ENCODE data around the gene PSMG3.

The PSMG3 gene

DNA sequence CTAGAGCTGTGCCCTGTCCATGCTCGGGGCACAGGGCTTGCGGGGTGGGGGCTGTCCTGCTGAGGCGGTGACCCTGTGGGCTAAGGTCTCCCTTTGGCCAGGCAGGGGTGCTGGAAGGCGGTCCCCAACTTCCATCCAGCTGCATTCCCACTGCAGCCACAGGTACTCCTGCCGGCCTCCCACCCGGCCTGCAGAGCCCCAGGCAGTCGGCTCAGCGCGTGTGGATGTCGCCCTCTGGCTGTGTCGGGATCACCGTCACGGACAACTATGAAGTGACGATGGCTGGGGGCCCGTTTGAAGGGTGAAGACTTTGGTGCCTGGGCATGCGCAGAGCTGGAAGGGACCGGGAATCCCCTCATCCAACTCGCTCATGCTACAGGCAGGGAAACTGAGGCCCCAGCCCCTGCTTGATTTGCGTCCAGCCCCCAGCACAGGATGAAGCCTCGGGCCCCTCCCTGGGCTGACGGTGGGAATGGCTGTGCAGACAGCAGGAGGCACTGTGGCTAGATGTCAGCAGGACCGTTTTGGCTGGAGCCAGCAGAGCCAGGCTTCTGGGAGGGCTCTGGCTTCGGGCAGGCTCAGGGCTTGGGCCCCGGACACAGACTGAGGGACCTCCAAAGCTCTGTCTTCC is 11.5 kb downstream of the PSMG3 start:
- no peak for DNase-seq (ENCODE audit: low read depth in 3 of 3)

DNA sequence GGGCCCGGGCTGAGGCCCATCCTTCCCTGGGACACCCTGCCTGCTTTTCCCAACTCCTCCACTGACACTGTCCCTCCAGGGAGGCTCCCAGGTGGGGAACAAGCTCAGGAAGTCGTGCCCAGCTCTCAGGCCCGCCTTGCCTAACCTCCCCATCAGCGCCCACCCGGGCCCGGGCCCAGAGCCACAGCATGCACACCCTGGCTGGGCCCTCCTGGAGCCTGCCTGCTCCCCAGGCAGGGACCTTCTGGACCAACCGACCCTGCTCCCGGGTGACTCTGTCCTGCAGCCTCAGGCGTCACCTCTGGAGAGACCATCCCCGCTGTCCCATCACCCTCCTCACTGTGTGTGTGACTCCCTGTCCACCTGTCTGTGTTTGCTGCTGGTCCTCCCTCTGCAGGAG is 12.1 kb downstream of the PSMG3 start:
- no peak for DNase-seq (ENCODE audit: low read depth in 3 of 3)

DNA sequence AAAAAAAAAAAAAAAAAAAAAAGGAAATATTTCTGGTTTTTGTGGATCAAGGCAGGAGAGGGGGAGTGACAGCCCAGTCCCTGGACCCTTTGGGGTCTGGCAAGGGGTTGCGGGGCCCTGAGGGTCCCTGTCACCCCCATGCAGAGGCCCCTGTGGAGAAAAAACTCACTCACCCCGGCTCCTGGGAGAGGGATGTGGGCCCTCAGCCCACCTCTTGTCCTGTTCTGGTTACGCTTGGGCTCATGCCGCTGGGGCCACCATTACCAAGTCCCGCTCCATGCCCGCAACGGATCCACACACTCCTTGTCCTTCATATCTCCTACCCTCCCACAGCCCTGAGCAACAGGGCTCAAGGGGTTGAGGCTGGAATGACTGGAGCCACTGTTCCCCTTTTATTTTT is 12.8 kb downstream of the PSMG3 start:
- DNase-seq (ENCODE audit: low read depth in 3 of 3): no peak

- DNase-seq (ENCODE audit: low read depth in 3 of 3): no peak
Measured at GRCh38 chr7:1555813-1556543, 13.9 kb downstream of the PSMG3 start, which contains the start of gene TMEM184A. Gene TMEM184A, minus strand, starts transcription at chr7:1556205. Its CDS starts 721 bp downstream, at chr7:1555484.

GRCh38 chr7:1555046-1555812 is 14.6 kb downstream of the PSMG3 start:
- DNase-seq (ENCODE audit: low read depth in 3 of 3): no peak

- DNase-seq (ENCODE audit: low read depth in 3 of 3): no peak
Measured at GRCh38 chr7:1554333-1555045, 15.3 kb downstream of the PSMG3 start.

GRCh38 chr7:1553512-1554210 is 16.2 kb downstream of the PSMG3 start:
- no peak for DNase-seq (ENCODE audit: low read depth in 3 of 3)

- no peak for DNase-seq (ENCODE audit: low read depth in 3 of 3)
Measured at GRCh38 chr7:1552200-1552599, 17.6 kb downstream of the PSMG3 start.

DNA sequence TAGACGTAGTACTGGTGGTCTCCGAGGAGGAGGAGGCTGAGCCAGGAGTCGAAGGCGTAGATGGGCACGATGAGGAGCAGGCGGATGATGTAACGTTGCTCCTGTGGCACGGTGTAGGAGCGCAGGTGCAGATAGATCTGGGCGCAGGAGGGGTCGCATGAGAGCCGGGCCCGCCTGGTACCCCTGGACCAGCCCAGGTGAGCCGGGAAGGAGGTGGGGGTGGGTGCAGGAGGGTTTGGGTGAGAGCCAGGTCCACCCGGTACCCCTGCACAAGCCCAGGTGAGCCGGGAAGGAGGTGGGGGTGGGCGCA is 19.0 kb downstream of the PSMG3 start:
- no peak for DNase-seq (ENCODE audit: low read depth in 3 of 3)

- DNase-seq (ENCODE audit: low read depth in 3 of 3): no peak
Measured at GRCh38 chr7:1550005-1550845, 19.6 kb downstream of the PSMG3 start.

GRCh38 chr7:1549357-1550004 is 20.4 kb downstream of the PSMG3 start:
- no peak for DNase-seq (ENCODE audit: low read depth in 3 of 3)

- DNase-seq (ENCODE audit: low read depth in 3 of 3): no peak
Measured at GRCh38 chr7:1548944-1549343, 20.9 kb downstream of the PSMG3 start.

DNA sequence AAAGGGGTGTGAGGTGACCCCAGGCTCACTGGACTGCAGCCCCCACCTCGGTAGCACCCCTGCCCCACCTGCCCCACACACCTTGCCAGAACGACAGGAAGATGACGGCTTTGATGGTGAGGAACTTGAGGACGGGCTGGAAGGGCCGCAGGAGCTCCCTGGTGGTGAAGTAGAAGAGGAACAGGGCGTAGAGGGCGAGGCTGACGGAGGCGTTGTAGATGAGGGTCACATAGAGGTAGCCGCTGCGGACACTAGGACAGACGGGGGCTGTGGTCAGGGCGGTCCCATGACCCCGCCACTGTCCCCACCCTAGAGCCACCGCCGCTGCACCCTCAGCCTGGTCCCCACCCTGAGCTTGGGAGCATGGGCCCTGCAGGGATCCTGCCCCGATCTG is 21.4 kb downstream of the PSMG3 start:
- DNase-seq (ENCODE audit: low read depth in 3 of 3): no peak

- DNase-seq (ENCODE audit: low read depth in 3 of 3): no peak
Measured at GRCh38 chr7:1547777-1548437, 21.9 kb downstream of the PSMG3 start.

- DNase-seq (ENCODE audit: low read depth in 3 of 3): no peak
Measured at GRCh38 chr7:1546909-1547776, 22.7 kb downstream of the PSMG3 start.

DNA sequence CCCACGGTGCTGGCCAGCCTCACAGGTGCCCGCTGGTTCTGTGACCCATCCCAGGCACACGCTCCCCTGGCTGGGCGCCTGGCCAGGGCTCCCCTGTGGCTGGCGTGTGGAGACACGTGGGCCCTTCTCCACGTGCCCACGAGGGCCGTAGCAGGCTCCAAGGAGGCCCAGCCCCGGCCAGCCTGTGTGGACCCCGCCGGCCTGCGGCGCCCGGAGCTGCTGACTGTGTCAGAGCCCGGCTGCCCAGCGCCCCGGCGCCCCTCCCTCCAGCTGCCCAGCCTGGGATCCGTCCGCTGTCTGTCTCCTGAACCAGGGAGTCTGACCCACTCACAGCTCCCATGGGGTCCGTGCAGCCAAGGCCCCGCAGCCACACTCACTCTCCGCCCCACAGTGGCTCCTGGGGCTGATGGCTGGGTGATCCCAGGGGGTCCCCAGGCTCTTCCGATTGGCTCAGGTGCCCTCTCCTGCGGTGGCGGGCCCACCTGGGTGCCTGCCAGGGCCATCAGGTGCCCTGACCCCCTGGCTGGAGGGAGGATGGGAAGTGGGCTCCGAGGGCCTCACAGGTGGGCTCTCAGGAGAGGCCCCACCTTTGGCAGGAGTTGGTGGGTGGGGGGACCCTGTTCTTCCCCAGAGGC is 23.4 kb downstream of the PSMG3 start:
- DNase-seq (ENCODE audit: low read depth in 3 of 3): no peak

DNA sequence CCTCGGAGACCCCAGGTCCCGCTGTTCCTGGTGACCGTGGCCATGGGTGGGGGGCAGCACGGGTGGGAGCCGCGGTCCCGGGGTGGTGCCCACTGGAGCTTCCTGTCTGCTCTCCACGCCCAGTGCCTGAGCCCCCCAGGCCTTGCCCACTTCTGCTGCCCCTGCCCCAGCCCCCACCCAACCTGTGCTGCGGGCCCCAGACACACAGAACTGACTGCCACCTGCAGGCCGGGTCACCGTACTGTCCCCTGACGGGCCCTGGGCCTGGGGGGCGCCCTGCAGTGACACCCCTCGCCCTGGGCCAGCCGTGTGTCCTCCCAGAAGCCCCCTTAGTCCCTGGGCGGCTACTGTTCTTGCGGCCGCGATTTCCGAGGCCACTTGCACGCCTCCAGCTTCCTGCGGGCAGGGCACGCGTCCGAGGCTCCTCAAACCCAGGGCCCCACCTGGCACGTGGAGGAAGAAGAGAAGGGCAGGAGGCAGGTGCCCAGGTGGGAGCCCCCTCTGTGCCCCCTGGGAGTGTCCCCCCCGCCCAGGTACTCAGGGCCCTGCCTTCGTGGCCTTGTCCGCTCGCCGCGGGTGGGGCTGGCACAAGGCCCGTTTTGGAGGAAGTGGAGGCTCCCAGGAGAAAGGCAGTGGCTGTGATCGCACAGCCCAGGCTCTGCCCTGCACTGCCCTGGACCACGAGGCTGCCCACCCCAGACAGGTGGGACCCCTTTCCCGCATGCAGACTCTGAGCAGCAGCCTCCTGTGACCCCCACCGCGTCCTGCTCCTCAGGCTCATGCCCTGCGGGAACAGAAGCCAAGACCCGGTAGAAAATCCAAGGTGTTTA is 24.2 kb downstream of the PSMG3 start:
- DNase-seq (ENCODE audit: low read depth in 3 of 3): no peak

Data from stimulated activated CD4-positive, alpha-beta T cell treated with anti-CD3 and anti-CD28 coated beads, TNF-alpha, amount 100 ng/mL, for 4 hours (primary cell).